ENCODE results near the gene WAPL.

The WAPL gene

DNA sequence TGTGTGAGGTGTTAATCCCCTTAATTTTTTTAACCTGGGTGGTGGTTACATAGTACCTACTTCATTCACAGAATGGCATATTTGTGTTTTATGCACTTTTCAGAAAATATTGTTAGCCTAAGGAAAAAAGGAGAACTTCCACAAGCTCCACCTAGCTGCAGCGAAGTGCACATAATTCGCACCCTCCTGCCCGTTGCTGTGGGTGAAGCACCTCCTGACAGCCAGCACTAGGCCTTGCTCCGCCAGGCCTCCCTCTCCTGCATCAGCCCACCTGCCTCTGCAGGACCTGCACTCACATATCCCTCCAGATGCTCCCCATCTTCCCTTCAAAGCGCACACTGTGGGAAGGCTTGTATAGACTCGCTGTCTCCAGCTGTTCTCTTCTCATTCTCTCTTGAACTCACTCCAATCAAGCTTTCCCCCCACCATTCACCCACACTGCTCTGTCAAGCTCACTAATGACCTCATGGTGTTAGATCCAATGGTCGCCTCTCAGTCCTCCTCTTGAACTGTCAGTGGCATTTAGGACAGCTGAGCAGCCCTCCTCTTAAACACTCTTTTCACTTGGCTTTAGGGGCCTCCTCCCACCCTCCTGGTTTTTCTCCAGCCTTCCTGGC is 134.3 kb downstream of the WAPL start:
- no peak for DNase-seq (ENCODE audit: low spot score)

GRCh38 chr10:86385806-86386205 is 135.8 kb downstream of the WAPL start:
- no peak for DNase-seq (ENCODE audit: low spot score)
